GM18907 (cell line): ENCODE results near the gene PCBP4.

Source experiments
- ATAC-seq: cut with Tn5 transposase; IDR thresholded peaks from one replicate; pipeline ENCODE4 v1.9.1; 2021; ENCODE audit warnings: mild to moderate bottlenecking, moderate library complexity; ENCODE audit not compliant: unreplicated experiment

The PCBP4 gene

GRCh38 chr3:51967384-51968169 is at the start of gene PCBP4:
Gene PCBP4, minus strand, starts transcription at chr3:51967454. Its CDS starts 6,214 bp downstream, at chr3:51961240.
- peak; percentile 37 for ATAC-seq

GRCh38 chr3:52015438-52016228 is 48.4 kb upstream of the PCBP4 start:
- no peak for ATAC-seq

- no peak for ATAC-seq
These were observed 47.4 kb upstream of the PCBP4 start for GRCh38 chr3:52014613-52015012.

GRCh38 chr3:52013802-52014598 is 46.7 kb upstream of the PCBP4 start:
- ATAC-seq = no peak

GRCh38 chr3:52012699-52013098 is 45.4 kb upstream of the PCBP4 start:
- ATAC-seq = no peak

- ATAC-seq = no peak
These were observed 43.2 kb upstream of the PCBP4 start for GRCh38 chr3:52010431-52010830.

GRCh38 chr3:52007291-52007690 is 40.0 kb upstream of the PCBP4 start:
- ATAC-seq = no peak

GRCh38 chr3:52006820-52007133 is 39.5 kb upstream of the PCBP4 start:
- ATAC-seq = no peak

GRCh38 chr3:52006017-52006819 is 39.0 kb upstream of the PCBP4 start:
- ATAC-seq = no peak

- no peak for ATAC-seq
These were observed 38.3 kb upstream of the PCBP4 start for GRCh38 chr3:52005571-52005986.

- ATAC-seq = no peak
These were observed 37.7 kb upstream of the PCBP4 start for GRCh38 chr3:52004906-52005395.

GRCh38 chr3:52004163-52004787 is 37.0 kb upstream of the PCBP4 start:
- ATAC-seq = no peak

GRCh38 chr3:52002748-52003147 is 35.5 kb upstream of the PCBP4 start:
- no peak for ATAC-seq

GRCh38 chr3:52001443-52001974 is 34.3 kb upstream of the PCBP4 start:
- peak; percentile 70 for ATAC-seq

- ATAC-seq = no peak
These were observed 32.6 kb upstream of the PCBP4 start for GRCh38 chr3:51999846-52000245.

GRCh38 chr3:51998774-51999173 is 31.5 kb upstream of the PCBP4 start:
- ATAC-seq = no peak

GRCh38 chr3:51997935-51998596 is 30.8 kb upstream of the PCBP4 start:
- ATAC-seq = no peak

GRCh38 chr3:51997172-51997571 is 29.9 kb upstream of the PCBP4 start:
- no peak for ATAC-seq
